SIG-M5 treated with dmso at 0.1 percent for 504 hours (cell line): ENCODE data around the gene DGKG.

Experiments used
- DNase-seq: peaks from one replicate; lab custom pipeline; 2025; ENCODE audit not compliant: unreplicated experiment; lab: John Stamatoyannopoulos, UW

DGKG gene

DNA sequence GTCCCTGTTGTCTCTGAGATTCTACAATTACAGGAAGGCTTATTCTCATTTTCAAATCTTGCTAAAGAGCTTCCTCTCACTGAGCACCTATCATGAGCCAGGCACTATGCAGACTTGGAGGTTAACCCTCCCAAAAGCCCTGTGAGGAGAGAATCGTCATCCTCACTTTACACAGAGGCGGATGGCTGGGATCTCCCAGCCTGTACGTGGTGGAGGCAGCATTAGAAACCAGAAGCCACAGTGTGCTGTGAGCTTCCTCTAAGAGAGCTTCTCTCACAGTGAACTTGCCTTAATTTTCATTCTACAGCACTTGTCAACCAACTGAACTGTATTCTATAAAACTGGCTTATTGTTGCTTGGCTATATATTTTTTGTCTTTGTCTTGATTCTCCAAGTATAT, 6.1 kb upstream of the DGKG start:
- no peak for DNase-seq

DNA sequence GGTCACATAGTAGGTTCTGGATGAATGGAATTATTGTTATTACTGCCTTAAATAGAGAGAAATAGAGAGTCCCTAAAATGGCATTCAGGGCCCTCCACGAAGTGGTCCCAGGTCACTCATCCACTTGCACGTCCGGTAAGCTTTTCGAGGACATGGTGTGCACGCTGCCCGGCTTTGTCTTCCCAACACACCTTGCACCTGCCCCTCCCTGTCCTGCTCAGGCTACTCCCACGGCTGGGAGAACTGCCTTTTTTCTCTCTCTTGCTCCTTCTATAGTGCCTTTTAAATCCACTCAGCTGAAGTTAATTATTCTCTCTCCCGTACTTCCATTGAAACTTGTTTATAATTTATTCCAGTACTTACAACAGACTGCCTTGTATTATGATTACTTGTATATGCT, 5.6 kb upstream of the DGKG start:
- DNase-seq = no peak

DNA sequence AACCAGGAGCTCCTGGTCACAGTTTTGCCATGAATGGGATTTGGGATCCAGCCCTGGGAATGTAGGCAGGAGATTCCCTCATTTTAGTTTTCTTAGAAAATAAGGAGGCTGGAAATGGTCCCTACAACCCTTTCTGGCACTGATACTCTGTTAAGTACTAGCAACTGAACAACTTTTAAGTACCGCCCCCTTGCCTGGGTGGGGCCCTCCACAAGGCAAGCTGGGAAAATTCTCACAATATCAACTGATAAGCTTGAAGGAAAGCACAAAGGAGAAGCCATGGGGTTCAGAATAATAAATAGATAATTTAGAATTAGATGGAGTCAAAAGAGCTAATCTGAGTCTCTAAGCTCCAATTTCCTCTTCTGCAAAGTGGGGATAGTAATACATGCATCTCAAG, 4.2 kb upstream of the DGKG start:
- DNase-seq = peak; percentile 15

DNA sequence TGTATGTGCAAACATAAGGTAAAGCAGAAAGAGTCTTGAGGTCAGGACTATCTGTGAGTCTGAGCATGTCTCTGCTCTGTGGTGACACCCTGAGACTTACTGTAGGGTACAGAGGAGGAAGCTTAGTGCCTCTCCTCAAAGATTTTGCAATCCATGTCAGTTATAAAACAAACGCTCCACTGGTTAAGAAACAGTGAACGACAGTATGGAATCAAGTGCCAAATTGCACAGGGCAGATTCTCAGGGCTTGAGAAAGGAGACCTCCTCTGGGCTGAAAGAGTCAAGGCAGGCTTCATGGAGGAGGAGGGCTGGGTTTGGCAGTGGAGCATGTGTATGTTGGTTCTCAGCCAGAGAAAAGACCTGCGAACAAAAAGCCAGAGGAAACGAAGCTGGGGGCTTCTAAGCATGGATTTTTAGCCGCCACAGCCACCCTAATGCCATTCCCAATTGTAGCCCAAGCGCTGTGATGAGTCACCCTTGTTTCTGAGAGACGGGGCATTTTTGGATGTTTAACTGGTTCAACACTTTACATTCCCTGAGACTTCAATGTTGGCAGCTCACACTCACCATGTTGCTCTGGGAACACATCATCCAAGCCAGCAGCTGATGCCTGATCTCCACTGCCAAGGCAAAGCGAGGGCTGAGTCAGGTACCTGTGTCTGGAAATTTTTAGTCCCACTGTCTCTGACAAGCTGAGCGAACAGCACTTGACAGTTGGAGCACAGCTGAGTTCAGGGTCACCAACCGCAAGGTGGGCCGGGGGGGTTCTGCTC, 3.4 kb upstream of the DGKG start:
- peak; percentile 95 for DNase-seq

DNA sequence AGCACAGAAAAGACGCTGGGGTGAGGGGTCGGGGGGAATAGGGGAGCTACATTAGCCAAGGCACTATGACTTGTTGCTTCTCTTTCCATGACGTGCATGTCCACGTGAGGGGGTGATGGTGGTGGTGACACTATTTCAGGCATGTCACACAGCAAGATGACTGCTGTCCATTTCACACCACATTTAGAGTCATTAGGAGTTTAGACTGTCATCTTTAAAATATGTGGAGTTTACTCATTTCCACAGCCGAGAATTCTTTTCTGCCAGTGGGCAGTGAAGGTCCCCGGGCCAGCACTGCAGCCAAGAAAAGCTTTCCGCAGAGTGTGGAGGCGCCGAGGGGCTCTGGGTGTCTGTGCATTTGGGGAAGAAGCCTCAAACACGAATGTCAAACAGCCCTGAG, 954 bp upstream of the DGKG start:
- no peak for DNase-seq

DNA sequence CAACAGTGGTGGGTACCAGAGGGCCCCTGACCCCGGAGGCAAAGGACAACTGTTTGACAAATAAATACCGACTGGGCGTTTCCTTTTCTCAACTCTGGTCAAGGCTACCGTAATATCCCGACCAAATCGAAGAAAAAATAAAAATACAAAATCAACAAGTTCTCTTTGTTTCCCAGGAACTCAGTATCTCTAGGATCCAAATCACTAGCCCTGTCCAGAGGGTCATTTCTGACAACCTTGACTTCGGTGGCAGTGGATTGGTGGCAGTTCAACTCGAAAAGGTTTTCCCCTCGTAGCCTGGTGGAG, 456 bp upstream of the DGKG start:
- DNase-seq = no peak

DNA sequence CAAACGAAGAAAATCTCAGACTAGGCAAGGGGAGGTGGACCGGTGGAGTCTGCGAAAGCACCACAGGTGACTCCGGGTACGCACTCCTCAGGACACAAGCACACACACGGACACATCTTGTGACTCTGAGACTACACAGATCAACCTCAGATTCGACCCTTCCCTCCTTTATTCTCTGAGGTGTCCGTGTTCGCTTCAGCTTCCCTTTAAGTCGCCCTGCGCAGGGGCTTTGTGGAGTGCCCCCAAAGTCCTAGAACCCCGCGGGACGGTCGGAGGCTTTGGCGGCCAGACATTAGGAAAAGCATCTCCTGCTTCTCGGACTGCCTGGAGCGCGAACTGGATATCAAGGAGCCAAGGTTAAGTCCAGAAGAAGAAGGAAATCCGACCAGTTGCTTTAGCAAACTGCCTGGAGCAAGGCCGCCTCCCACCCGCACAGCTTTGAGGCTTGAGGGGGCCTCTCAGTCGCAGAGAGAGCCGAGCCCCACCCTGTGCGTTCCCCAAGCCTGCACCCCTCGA, 730 bp downstream of the DGKG start:
- no peak for DNase-seq

DNA sequence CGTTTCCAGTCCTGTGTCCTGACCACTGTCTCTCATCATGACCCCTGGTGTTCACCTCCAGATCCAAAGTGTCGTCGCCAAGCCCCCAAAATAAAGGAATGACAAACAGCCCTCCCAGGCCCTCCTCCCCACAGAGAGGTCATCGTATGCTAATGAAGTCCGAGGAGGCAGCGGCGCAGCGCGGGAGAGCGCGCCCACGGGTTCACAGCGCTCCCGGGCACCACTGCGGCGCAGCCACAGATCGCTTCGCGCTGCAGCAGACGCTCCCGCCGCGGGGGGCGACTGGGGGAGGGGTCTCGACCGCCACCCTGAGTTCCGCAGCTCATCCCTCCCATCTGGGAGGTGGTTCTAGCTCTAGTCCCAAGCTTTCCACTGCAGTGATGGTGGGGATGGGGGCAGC, 1.3 kb downstream of the DGKG start:
- DNase-seq = no peak

DNA sequence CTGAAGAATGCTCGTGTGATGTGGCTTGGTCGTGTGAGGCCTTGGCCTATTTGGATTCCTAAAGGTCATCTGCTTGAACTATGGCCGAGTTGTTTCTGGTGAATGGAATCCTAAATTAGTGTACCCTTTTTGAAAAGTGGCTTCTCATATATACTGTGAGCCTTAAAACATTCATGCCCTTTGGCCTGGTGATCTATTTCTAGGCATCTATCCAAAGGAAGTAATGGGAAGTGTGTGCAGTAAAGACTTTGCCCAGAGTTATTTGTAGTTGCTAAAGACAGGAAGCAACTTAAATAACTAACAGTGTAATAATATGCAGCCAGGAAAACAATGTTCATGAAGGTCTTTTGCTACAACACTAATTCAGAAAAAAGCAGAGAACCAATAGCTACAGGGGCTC, 3.0 kb downstream of the DGKG start:
- DNase-seq = no peak

DNA sequence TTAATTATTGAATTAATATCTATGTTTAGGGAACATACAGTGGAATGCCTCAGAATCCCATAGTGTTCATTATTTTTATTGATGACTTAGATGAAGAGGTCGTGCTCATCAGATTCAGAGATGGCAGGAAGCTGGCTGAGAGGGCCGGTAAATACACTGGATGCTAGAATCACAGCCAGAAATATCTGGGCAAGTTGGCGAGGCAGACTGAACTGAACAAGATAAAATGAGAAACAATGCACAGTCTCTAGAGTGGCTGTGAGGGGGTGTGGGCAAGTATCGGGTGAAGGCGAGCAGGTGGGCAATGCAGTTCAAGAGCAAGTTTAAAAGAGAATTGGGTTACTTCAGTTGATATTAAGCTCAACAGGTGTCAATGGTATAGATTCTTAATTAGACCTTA, 5.9 kb downstream of the DGKG start:
- DNase-seq = no peak

DNA sequence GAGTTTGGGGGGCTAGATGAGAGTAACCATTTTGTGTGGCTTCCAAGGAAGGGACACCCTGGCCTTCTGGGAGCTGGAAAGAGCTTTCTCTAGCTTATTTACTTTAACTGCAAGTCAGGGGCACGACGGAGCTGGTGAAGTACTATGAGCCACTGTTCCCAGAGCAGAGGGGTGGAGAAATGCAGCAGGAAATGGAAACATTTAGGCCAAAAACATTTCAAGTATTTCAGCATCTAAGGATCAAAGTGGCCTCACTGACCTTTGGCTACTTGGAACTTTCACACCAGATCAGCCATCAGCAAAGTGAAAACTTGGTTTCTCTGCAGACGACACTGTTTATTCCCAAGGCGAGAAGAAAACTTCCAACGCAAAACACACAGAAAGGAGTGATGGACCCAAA, 7.9 kb downstream of the DGKG start:
- DNase-seq = no peak

DNA sequence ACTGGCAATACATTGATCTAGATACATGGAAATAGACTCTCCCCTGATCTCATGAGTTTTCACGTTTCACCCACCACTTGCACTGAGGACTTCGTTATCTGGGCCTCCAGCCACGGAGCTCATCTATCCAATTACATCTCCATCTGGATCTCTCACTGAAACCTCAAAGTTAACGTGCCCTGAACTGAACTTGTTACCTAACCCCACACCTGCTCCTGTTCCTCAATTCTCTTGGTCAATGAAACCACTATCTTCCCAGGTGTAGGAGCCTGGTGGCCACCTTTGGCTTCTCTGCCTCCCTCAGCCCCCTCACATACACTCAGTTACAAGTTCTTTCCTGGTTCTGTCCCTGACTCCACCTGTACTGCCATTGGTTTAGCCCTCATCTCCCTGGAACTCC, 9.7 kb downstream of the DGKG start:
- no peak for DNase-seq

DNA sequence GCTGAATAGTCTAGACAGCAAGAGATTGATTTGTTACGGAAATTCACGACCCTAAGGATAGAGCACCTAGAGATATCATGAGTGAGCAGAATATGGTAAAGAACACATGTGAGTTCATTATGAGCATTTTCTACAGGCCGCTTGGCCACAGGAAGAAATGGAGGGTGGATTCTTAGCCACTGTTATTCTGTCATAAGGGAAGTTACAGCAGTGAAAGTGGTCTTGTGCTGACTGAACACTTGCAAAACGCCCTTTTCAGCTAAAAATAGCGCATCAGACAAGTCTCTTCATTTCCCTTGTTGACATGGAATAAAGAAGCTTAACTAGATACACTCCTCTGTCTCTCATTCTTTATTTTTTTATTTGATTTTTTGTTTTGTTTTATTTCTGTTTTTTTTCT, 19.8 kb downstream of the DGKG start:
- DNase-seq = peak; percentile 92

DNA sequence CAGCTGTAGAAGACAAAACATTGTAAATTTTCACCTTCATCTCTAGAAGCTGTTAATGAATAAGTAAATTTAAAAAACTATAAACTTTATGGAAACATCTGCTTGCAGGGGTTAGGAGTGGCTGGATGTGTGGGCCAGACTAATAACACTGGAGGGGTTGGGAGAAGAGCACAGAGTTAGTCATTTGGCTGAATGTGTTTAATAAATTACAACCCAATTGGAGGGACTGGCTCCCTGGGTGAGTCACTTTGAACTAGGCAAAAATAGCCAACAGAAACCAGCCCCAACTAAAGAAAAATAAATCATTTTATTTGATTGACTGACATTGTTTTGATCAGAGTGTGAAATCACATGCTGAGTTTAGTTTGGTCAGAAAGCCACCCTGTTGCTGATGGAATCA, 21.8 kb downstream of the DGKG start:
- DNase-seq = no peak

DNA sequence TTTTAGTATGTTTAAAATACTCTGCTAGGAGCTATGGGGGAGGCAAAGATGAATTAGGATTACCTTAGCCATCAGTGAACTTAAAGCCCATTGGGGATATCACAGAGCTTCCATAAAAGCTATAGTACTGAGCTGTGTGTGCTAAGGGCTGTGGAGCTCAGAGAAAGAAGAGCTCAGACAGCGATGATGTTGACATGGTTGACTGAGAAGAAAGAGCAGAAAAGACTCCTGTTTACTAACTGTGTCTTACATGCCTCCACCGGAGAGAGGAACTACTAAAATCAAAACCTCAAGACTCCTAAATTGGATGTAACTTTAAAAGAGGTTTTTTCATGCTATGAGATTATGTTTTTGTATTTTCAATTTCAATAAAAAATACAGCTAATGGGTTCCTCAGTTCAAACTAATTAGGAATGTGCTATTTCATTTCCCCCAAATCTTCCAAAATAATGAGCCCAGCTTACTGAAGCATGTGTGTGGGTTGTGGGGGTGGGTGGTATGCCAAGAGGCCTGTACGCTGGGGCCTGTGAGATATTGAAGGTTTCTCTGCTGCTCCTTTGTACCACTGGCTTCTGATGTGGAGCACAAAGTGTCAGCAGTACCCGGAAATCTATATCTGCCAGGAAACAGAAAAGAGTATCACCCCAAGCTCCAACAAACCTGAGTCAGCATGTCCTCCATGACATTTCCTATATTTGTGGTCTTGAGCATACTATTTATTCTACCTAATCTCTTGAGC, 22.7 kb downstream of the DGKG start:
- DNase-seq = no peak

DNA sequence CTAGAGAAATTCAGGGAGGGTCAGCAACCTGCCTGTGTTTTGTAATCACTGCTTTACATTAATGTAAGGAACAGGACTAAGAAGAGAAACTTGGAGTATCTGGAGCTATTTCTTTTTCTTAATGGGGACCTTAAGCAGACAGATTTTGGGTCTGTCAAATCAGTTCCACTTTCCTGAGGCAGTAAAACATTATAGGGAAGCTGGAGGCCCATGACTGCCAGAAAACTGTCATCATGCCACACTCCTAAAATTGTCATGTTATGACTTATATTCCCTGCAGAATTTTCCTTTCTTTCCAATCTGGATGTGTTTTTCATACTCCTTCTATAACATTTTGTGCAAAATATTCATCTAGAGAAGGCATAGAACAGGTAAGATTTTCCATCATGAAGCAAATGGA, 28.8 kb downstream of the DGKG start:
- DNase-seq = no peak

DNA sequence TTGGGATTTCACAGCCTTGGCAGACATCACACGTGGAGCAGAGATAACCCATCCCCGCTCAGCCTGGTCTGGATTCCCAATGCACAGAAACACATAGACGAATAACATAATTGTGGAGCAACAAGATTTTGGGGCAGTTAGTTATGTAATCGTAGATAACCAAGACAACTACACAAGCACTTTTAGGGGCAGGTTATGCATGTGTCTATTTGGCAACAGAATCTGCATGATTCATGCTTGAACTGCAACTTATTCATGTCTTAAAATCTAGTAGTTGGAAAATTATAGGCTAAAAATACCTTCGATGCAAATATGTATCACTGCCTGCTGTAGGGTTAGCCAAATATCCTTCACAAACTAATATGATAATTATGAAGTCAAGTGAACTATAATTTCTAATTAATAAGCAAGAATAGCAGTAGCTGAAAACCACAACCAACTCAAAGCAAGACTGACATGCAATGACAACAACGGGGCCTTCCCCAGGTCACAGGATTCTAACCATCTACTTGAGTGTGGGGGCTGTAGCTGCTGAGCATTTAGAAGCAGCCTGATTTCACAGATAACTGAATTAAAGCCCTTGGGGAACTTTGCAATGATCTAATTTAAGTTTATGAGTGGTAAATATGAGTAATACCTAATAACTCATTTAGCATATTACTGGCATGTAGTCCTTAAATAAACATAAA, 31.1 kb downstream of the DGKG start:
- peak; percentile 51 for DNase-seq

DNA sequence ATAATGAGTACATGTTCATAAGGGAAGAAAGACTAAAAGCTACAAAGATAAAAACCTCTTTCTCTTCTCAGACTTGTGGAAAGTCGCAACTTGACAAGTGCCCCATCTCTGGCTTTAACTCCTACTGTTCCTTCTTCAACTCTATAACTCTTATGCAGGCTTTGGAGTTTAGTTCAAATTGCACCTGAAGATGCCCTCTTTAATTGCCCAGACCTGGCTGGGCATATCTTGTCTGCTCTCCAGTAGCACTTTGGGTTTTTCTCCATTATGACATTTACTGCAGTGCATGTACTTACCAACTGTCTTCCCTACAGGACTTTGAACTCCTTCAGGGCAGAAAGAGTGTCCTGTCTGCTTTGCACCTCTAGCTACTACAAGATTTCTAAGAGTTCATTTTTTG, 32.4 kb downstream of the DGKG start:
- DNase-seq = no peak

DNA sequence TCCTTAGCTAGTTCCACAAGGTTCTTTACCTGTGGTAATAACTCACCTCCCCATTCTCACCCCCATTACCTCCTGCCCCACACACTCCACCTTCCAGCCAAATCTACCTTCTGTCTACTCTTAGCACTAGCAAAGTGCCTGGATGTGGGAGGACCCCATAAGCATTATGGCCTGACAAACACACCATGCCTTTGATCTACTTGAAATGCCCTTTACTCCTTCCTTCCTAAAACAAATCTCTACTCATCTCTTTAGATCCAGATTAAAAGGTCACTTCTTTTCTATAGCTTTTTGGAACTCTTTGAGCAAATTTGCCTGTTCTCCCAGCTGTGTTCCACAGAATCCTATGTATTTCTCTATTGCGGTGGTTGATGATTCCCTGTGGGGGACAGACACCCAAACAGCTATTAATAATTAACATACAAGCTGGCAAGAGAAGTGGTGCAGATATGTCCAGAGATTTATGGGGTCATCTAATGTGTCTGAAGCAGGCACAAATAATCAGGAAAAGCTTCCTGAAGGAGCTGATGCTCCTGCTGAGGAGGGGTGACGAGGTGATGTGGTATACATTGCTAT, 34.0 kb downstream of the DGKG start:
- no peak for DNase-seq

DNA sequence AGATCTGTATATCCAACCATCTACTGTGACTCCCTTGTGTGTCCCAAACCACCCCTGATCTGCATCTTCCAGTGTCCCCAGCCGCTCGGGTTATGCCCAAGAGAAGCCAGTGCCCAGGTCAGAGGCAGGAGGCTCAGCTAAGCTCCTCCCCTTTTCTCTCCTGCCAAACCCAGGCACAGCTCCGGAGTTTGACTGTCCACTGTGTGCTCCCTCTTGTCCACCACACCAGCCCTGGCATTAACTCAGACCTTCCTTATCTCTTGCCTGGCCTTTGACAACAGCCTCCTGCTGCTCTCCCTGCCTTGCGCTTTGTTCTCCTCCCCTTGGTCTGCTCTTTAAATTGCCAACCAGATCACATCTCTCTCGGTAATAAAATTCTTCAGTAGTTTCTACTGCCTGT, 39.3 kb downstream of the DGKG start:
- no peak for DNase-seq

DNA sequence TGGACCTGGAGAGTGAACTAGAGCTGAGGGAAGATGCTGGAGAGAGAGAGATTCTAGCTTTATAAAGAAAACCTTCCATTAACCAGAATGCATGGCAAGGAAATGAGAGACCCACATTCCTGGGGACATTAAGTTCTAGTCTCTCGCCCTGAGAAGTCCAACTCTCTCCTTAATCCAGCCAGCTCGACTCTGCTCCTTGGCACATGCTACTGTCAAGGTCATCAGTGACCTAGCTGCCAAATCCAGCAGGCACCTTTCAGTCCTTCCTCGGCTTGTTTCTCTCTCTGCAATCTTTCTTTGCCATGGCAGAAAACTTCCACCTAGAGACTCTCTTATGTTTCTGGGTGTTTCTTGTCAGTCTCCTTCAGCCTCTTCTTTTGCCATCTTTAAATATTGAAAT, 40.3 kb downstream of the DGKG start:
- no peak for DNase-seq
